ENCODE results near the gene MTMR6.

MTMR6 gene

GRCh38 chr13:25196971-25197370 lies 90.3 kb downstream of the MTMR6 start:
- no peaks in the 10 kb centered on the region for H3F3A ChIP-seq (ENCODE audit: insufficient read depth, low read length)
- H3K4me1 ChIP-seq (ENCODE audit: low read length), result no peaks in the 10 kb centered on the region
- no peak overlapping the region for H3K27ac ChIP-seq (ENCODE audit: low read length)
- no peaks in the 10 kb centered on the region for H3K79me2 ChIP-seq (ENCODE audit: low read length)
- TF ChIP-seq EZH2 (optimal IDR thresholded peaks at IDR 0.05; ENCODE audit: low read depth, low read length), result no peak
- TF ChIP-seq CTCF (IDR thresholded peaks at IDR 0.05; ENCODE audit: low read length), result no peak
- TF ChIP-seq EZH2phosphoT487 (IDR thresholded peaks at IDR 0.05; ENCODE audit: low read length), result no peak
- no peaks in the 10 kb centered on the region for H3K36me3 ChIP-seq (replicated peaks; ENCODE audit: insufficient read depth, low read length)
- no peaks in the 10 kb centered on the region for H3K9me2 ChIP-seq (replicated peaks; ENCODE audit: insufficient read depth, low read length)
- no peak for DNase-seq
- H3K4me2 ChIP-seq (ENCODE audit: low read depth, low read length), result no peak overlapping the region
- H4K20me1 ChIP-seq (ENCODE audit: insufficient read depth, low read length), result no peaks in the 10 kb centered on the region
- H2AFZ ChIP-seq (ENCODE audit: low read length), result no peak overlapping the region
- no peaks in the 10 kb centered on the region for H3K27me3 ChIP-seq (replicated peaks; ENCODE audit: insufficient read depth, low read length)
- no peak overlapping the region for H3K4me3 ChIP-seq (ENCODE audit: low read length)
- H3K9me3 ChIP-seq (replicated peaks; ENCODE audit: insufficient read depth, low read length), result no peaks in the 10 kb centered on the region
- H3K9ac ChIP-seq (ENCODE audit: low read length), result no peak overlapping the region

All from MM.1S (cell line).